ENCODE measurements around the gene MYO1E.

- TF ChIP-seq POLR2A (IDR thresholded peaks at IDR 0.05) (no peak), CTCF (IDR thresholded peaks at IDR 0.05) (no peak)
These were observed 122.4 kb downstream of the MYO1E start for GRCh38 chr15:59250249-59250648.
